Suprapubic skin (tissue), 4 donors: Measurements from ENCODE around the gene REG3A. TPM values are rescaled to one million over a fixed set of nuclear protein-coding genes. Genes with fewer than 3 reads are reported as not detected.

Experiments
- DNase-seq, 2 donors: peaks; one replicate each; pipeline ENCODE4 v3.0.0-alpha.2; 2019; ENCODE audit warnings: low spot score in 2 of 2
- H3K27ac ChIP-seq: fragments of 200-600 bp; sonication (generic); one replicate; pipeline ENCODE4 v1.5.1; 2019
- H3K27me3 ChIP-seq: fragments of 200-600 bp; sonication (generic); one replicate; pipeline ENCODE4 v1.5.1; 2019
- H3K36me3 ChIP-seq: fragments of 200-600 bp; sonication (generic); one replicate; pipeline ENCODE4 v1.5.1; 2019
- H3K4me1 ChIP-seq: fragments of 200-600 bp; sonication (generic); one replicate; pipeline ENCODE4 v1.5.1; 2019
- H3K4me3 ChIP-seq: fragments of 200-600 bp; sonication (generic); one replicate; pipeline ENCODE4 v1.5.1; 2019; ENCODE audit warnings: mild to moderate bottlenecking
- H3K9me3 ChIP-seq: fragments of 200-600 bp; sonication (generic); one replicate; pipeline ENCODE4 v1.5.1; 2019
- EP300 ChIP-seq: sonication (generic); formaldehyde crosslinking; IDR thresholded peaks from one replicate; pipeline ENCODE4 v1.6.1; 2017; ENCODE audit warnings: antibody characterized with exemption
- POLR2A ChIP-seq, 2 donors: fragments of 450-650 bp; IDR thresholded peaks; one replicate each; pipeline ENCODE4 v1.6.1; 2017; ENCODE audit warnings: antibody characterized with exemption in 2 of 2, mild to moderate bottlenecking in 2 of 2, moderate library complexity in 2 of 2
- POLR2AphosphoS5 ChIP-seq, 3 donors: sonication (generic); formaldehyde crosslinking; IDR thresholded peaks; one replicate each; pipeline ENCODE4 v1.6.1; 2017; ENCODE audit warnings: antibody characterized with exemption in 3 of 3
- whole genome bisulfite sequencing: methylation state at CpG from one replicate; pipeline ENCODE4 v1.1.5; 2018; 5-methylcytosine and 5-hydroxymethylcytosine counted together
- total RNA-seq, 4 donors: library from RNA; depleted of rRNA; stranded (reverse); fragments of >200 nt; gene quantifications; one replicate each; pipeline ENCODE4 v1.1.0, GENCODE V29; 2016
- TF ChIP-seq, protein P1 (sequence below), 2 donors: fragments of 200-600 bp in 1 of 2; fragments of 450-650 bp in 1 of 2; sonication (generic) in 1 of 2; IDR thresholded peaks; one replicate each; pipeline ENCODE4 v1.5.1; 2016 to 2019; ENCODE audit warnings: antibody characterized with exemption in 2 of 2, mild to moderate bottlenecking in 1 of 2, moderate library complexity in 1 of 2

Gene REG3A
- total RNA-seq, 4 donors from 2014 or later = 1.8 to 2.8 TPM; not detected in 2

DNA sequence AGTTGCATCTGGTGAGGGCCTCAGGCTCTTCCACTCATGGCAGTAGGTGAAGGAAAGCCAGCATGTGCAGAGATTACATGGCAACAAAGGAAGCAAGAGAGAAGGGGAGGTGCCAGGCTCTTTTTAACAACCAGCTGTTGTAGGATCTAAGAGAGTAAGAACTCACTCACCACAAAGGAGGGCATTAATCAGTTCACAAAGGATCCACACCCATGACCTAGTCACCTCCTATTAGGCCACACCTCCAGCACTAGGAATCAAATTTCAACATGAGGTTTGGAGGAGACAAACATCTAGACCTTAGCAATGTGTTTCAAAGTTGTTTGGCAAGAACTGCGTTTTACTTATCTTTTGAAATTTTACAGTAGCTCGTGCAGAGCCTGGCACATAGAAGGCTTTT, 20.5 kb upstream of the REG3A start:
- H3K4me1 ChIP-seq = no peaks in the 10 kb centered on the region
- H3K4me3 ChIP-seq = no peak overlapping the region
- no peak for DNase-seq
- H3K9me3 ChIP-seq = no peaks in the 10 kb centered on the region
- WGBS = 65% methylated on average over 2 of the region's 2 CpGs
- no peaks in the 10 kb centered on the region for H3K36me3 ChIP-seq
- H3K27me3 ChIP-seq = no peaks in the 10 kb centered on the region
- H3K27ac ChIP-seq = no peak overlapping the region
- TF ChIP-seq POLR2A (IDR thresholded peaks at IDR 0.05) (no peak), EP300 (no peak), POLR2AphosphoS5 (IDR thresholded peaks at IDR 0.05) (no peak)
- TF ChIP-seq, protein P1, sequence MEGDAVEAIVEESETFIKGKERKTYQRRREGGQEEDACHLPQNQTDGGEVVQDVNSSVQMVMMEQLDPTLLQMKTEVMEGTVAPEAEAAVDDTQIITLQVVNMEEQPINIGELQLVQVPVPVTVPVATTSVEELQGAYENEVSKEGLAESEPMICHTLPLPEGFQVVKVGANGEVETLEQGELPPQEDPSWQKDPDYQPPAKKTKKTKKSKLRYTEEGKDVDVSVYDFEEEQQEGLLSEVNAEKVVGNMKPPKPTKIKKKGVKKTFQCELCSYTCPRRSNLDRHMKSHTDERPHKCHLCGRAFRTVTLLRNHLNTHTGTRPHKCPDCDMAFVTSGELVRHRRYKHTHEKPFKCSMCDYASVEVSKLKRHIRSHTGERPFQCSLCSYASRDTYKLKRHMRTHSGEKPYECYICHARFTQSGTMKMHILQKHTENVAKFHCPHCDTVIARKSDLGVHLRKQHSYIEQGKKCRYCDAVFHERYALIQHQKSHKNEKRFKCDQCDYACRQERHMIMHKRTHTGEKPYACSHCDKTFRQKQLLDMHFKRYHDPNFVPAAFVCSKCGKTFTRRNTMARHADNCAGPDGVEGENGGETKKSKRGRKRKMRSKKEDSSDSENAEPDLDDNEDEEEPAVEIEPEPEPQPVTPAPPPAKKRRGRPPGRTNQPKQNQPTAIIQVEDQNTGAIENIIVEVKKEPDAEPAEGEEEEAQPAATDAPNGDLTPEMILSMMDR (IDR thresholded peaks at IDR 0.05) = no peak

DNA sequence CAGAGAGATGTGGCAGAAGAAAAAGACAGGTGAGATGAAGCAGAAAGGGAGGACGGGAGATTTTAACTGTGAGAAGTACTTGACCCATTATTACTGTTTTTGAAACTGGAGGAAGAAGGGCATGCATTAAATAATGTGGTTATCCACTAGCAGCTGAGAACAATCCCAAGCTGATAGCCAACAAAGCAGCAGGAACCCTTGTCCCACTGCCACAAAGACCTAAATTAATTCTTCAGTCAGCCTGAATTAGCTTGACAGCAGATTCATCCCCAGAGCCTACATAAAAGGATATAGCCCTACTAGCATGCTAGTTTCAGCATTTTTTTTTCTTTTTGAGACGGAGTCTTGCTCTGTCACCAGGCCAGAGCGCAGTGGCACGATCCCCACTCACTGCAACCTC, 19.5 kb upstream of the REG3A start:
- 65% methylated on average over 4 of the region's 4 CpGs for WGBS
- H3K27ac ChIP-seq = no peak overlapping the region
- H3K36me3 ChIP-seq = no peaks in the 10 kb centered on the region
- H3K27me3 ChIP-seq = no peaks in the 10 kb centered on the region
- DNase-seq = no peak
- TF ChIP-seq, protein P1 (IDR thresholded peaks at IDR 0.05) = no peak
- no peak for TF ChIP-seq POLR2A (IDR thresholded peaks at IDR 0.05)
- no peak for TF ChIP-seq EP300
- TF ChIP-seq POLR2AphosphoS5 (IDR thresholded peaks at IDR 0.05) = no peak
- no peaks in the 10 kb centered on the region for H3K9me3 ChIP-seq
- H3K4me3 ChIP-seq = no peak overlapping the region
- H3K4me1 ChIP-seq = no peaks in the 10 kb centered on the region

DNA sequence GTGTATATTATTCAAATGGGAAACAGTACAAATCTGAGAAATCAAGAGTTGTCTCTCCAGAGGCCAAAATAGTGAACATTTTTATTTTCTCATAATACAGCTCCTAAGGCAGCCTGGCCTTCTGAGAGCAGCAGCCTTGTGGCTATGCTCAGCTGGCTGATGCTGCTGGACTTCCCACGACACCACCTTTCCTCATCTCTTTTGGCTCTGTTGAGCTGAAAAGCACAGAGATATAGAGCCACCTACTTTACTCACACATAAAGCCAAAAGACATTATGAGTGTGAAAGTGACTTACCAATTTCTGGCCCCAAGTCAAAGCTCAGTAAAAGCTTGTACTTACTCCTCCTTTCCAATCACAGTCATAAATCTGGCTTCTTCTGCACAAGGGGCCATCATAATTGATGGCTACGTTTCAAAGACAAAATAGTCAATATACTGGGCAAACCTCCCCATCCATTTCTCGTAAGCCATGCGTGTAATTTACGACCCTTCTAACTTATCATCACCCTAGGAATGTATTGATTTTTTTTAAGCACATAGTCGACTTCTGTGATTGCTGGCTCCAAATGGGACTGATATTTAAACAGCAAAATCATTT, 18.6 kb upstream of the REG3A start:
- DNase-seq = no peak
- TF ChIP-seq POLR2A (IDR thresholded peaks at IDR 0.05) (no peak), EP300 (no peak), POLR2AphosphoS5 (IDR thresholded peaks at IDR 0.05) (no peak)

DNA sequence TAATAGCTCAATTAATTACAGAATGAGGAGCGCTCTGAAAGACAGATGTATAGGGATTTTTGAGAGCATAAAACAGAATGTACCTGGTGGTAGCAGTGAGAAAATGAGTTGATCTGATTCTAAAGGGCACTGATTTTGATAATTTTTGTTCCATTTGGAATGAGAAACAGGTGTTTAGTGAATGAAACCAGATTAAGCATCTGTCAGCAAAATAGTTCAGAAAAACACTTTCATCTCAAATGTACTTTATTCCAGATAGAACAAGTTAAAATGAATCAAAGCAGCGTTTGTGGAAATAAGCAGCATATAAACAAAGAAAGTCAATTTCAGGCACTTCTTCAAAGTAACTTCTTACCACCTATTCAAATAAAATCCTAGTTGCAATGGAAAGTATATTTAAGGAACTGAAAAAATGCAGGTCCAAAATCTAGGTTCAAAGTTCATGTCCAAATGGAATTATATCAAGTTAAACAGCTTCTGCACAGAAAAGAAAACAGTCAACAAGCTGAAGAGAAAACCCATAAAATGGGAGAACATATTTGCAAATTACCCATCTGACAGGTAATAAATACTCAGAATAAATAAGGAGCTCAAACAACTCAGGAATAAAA, 11.9 kb upstream of the REG3A start:
- DNase-seq = no peak
- Histone ChIP-seq H3K36me3 (no peaks in the 10 kb centered on the region), H3K27ac (no peak overlapping the region), H3K4me3 (no peak overlapping the region), H3K4me1 (no peaks in the 10 kb centered on the region), H3K9me3 (peaks cover 5% of the 10 kb centered on the region), H3K27me3 (no peaks in the 10 kb centered on the region)
- TF ChIP-seq EP300 = no peak
- TF ChIP-seq, protein P1 (IDR thresholded peaks at IDR 0.05) = no peak
- no peak for TF ChIP-seq POLR2AphosphoS5 (IDR thresholded peaks at IDR 0.05)
- no peak for TF ChIP-seq POLR2A (IDR thresholded peaks at IDR 0.05)
- 64% methylated on average over 2 of the region's 2 CpGs for WGBS

More for the DNA sequence above, 18.6 kb upstream of the REG3A start:
- Histone ChIP-seq H3K27ac (no peak overlapping the region), H3K36me3 (no peaks in the 10 kb centered on the region), H3K4me1 (no peaks in the 10 kb centered on the region), H3K4me3 (no peak overlapping the region), H3K27me3 (no peaks in the 10 kb centered on the region), H3K9me3 (no peaks in the 10 kb centered on the region)
- 26% methylated on average over 6 of the region's 6 CpGs for WGBS

DNA sequence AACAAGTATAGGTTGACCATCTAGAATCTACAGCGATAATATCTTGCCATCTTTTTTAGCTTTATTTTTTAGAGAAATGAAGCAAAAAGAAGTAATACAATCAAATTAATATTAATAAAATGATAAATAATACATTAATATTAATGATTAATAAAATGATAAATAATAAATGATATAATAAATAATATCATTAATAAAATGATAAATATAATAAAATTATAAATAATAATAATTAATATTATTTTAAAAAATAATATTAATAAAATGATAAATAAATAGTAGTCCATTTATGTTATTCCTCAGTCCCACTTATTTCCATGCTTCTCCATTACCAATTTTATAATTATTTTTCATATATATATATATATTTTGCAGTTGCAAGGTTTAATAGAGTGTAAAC, 3.2 kb upstream of the REG3A start:
- Histone ChIP-seq H3K4me1 (no peaks in the 10 kb centered on the region), H3K27ac (no peak overlapping the region), H3K9me3 (peaks cover 6% of the 10 kb centered on the region), H3K4me3 (no peak overlapping the region), H3K27me3 (no peaks in the 10 kb centered on the region), H3K36me3 (no peaks in the 10 kb centered on the region)
- DNase-seq = no peak
- TF ChIP-seq POLR2A (IDR thresholded peaks at IDR 0.05) = no peak
- 94% methylated on average over 1 of the region's 1 CpG for WGBS

DNA sequence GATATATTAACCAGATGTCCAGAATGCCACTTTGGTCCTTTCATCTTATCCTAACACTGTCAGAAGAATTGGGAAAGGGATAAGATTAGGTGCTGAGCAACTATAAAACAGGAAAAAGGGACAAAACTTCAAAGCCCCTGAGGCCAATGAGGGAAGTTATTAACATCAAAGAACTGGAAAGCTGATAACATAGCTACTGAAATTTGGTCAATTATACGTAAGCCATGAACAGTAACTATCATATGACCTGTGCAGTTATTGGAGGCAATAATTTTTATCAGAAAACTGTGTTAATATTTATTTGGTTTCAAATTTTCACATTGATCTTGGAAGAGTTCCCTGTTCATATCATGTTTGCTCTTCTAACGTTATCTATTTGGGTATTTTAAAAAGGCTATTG, 2.6 kb upstream of the REG3A start:
- Histone ChIP-seq H3K4me3 (no peak overlapping the region), H3K36me3 (no peaks in the 10 kb centered on the region), H3K27me3 (no peaks in the 10 kb centered on the region), H3K9me3 (peaks cover 6% of the 10 kb centered on the region), H3K4me1 (no peaks in the 10 kb centered on the region), H3K27ac (no peak overlapping the region)
- DNase-seq = no peak
- TF ChIP-seq POLR2A (IDR thresholded peaks at IDR 0.05) (no peak), POLR2AphosphoS5 (IDR thresholded peaks at IDR 0.05) (no peak), EP300 (no peak)
- TF ChIP-seq, protein P1 (IDR thresholded peaks at IDR 0.05) = no peak
- 39% methylated on average over 2 of the region's 2 CpGs for WGBS
